Erythroblast (primary cell): ENCODE data around the gene C10orf53.

Source experiments
- GATA1 ChIP-seq: IDR thresholded peaks from 2 replicates; pipeline ENCODE4 v1.6.1; 2011; ENCODE audit warnings: low read depth, mild to moderate bottlenecking, control low read depth, low read length, moderate library complexity
- POLR2A ChIP-seq: IDR thresholded peaks from 2 replicates; pipeline ENCODE4 v1.6.1; 2011; ENCODE audit warnings: mild to moderate bottlenecking, low read length

GRCh38 chr10:49631975-49632374 lies 47.5 kb upstream of the C10orf53 start:
- TF ChIP-seq POLR2A (no peak), GATA1 (no peak)
